Hypothalamus (tissue), 51 donors: ENCODE results near the gene DNAJA2.
"Not testable (repeated sequence)": the region's sequence is repeated elsewhere in the genome, so short reads cannot be mapped to it uniquely, and the experiment has no call there.

Experiments
- DNase-seq, 51 donors: peaks; one replicate each; lab custom pipeline; 2025; lab: John Stamatoyannopoulos, UW

The DNAJA2 gene

GRCh38 chr16:46975908-46976470, 2.5 kb upstream of the DNAJA2 start:
- DNase-seq: no peak

DNA sequence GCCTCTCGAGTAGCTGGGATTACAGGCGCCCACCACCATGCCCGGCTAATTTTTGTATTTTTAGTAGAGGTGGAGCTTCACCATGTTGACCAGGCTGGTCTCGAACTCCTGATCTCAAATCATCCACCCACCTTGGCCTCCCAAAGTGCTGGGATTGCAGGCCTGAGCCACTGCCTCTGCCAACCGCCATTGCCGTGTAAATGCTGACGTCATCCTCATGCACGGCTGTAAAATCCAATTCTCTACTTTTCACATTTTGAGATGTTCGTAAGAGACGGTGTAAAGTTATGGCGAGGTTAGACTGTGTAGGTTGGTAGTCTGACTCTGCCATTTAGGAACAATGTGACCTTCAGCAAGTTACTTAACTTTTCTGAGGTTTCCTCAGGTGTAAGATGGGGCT, 1.7 kb upstream of the DNAJA2 start:
- DNase-seq: no peak

DNA sequence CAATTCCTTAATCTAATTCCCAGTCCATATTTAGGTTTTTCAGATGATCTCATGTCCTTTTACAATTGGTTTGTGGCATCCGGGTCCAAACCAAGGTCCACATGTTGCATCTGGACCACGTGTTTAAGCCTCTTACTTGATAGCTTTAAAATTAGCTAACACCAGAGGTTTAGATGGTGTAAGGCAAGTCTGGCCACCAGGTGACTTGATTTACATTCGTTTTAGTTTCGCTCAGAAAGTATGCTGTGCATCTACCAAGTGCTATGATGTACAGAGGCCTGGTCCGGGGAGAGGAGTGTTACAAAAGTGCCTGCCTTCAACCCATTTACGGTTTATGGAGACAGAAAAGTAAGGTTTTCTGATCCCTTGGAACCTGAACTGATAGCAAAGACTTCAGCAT, 878 bp upstream of the DNAJA2 start:
- DNase-seq: no peak

DNA sequence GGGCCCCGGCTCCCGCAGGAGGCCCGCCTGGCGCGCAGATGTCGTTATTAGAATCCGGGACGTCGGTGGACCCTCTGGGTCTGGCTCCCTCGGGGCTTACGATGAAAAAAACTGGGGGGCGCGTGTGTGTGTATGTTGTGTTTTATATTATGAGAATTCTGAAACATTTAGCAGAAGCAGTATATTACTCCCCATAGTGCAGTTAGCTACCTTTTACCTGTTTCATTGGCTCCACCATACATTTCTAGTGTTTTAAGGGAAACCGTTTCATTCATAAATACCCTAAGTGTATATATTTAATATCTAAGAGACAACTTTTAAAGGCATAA, 486 bp upstream of the DNAJA2 start:
- DNase-seq: no peak

DNA sequence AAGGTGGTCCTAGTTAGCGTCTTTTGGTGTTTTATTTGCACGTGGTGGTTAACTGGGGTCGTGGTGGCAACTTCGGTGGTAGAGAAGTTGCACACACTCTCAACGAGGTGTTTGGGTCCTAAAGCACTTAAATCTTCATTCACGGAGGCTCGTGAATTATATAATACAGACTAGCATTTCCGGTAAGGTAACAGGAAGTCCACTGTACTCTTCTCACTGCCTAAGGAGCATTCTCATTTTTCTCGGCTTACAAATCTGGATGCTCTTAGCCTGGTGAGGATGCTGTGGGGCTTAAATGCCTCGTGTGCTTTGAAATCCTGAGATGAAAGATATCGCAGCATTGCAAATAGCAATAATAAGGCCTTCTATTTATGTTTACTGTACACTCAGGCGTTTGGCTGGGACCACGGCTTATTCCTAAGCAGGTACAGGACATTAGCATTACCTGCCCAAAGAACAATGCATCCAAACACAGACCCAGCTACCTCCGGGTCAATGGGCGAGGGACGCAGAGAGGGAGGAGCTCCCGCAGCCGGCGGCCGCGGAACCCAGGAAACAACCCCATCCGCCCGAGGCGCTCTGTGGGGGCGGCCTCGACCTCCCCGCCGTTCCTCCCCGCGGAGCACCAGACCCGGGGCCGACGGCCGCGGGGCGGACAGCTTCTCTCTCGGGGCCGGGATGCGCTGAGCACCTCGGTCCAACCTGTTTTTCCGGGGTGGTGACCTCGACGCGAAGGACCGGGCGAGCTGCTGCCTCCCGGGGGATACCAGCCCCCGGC, 856 bp downstream of the DNAJA2 start:
- DNase-seq: peak in 26 of 51 donors; percentile 7 to 64 (median 28)

DNA sequence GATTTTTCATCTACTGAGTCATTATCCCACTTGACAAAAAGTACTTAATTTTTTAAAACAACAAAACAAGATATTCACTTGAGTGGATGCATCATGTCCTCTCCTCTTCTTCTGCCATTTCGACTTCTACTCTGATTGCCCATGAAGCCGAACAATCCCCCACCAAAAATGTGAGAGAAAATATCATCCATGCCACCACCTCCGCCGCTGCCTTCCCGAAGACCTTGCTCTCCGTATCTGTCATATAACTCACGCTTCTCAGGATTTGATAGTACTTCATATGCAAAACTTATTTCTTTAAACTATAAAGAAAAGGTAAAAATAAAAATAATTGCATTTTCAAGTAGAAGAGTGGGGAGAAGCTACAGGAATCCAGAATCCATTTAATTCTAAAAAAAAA, 2.2 kb downstream of the DNAJA2 start:
- DNase-seq: no peak

DNA sequence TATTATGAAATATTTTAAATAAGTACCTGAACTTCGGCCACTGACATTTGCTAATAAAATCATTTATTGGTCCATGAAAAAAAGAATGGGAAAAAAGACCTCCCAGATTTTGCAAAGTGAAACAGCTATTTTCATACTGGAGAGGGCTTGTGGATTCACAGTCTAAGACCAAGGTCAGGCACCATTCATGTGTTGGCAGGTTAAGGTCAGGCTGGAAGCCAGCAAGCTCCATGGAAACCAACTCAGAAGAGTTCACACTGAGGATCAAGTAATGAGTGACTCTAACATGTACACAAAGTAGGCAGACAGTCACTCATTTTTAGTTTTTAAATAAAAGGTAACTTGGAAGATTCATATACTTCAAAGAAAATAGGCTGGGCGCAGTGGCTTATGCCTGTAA, 3.4 kb downstream of the DNAJA2 start:
- peak in 11 of 51 donors; percentile 1 to 35 (median 14) for DNase-seq

GRCh38 chr16:46968063-46968435, 5.4 kb downstream of the DNAJA2 start:
- no peak for DNase-seq

- DNase-seq: no peak
Observed at GRCh38 chr16:46962629-46963028, 10.8 kb downstream of the DNAJA2 start.

- no peak for DNase-seq
Observed at GRCh38 chr16:46961373-46962353, 11.8 kb downstream of the DNAJA2 start.

DNA sequence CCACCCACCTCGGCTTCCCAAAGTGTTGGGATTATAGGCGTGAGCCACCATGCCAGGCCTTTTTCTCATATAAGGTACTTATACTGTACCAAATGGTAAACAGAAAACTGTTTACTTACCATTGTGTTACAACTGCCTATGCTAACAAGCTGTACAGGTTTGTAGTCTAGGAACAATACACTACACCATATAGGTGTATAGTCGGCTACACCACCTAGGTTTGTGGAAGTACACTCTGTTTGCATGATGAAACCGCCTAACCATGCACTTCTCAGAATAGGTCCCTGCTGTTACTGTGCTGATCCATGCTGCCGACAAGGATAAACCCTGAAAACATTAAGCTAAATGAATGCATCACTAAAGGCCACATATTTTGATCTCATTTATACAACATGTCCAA, 18.9 kb downstream of the DNAJA2 start:
- DNase-seq: no peak

DNA sequence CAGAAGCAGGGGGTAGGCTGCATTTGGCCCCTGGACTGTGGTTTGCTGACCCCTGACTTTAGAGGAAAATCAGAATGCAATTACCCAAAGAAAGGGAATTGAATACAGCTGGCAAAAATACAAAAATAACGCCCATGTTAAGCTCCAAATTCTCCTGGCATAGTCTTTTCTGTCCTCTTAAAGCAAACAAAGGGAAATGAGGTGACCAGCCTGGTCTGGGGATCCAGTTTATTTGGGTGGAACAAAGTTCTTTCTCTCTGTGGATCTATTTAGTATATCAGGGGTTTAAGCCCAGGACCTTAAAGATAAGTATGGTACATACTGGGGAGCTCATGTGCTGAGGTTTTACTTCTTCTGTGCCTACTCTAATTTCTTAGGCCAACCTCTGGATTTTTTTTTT, 23.5 kb downstream of the DNAJA2 start:
- DNase-seq: no peak

GRCh38 chr16:46949241-46949892, 24.1 kb downstream of the DNAJA2 start:
- no peak for DNase-seq

DNA sequence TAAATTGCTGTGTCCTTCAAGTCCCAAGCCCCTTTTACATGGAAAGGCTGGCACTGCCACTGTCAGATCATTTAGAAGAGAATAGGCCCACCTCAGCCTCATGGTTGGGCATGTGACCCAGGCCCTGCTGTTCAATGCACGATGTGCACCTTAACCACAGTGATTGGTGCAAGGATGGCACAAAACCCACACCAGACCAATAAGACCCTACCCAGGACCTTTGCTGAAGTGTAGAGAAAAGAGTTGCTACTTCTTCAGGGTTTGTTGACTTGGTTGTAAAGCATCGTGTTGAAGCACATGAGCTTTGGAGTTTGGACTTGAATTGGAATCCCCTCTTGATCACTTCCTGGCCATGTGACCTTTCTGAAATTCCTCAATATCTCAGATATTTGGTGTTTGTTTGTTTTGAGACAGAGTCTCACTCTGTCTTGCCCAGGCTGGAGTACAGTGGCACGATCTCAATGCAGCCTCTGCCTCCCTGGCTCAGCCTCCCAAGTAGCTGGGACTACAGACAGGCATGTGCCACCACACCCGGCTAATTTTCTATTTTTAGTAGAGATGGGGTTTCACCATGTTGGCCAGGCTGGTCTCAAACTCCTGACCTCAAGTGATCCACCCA, 24.8 kb downstream of the DNAJA2 start:
- no peak for DNase-seq

DNA sequence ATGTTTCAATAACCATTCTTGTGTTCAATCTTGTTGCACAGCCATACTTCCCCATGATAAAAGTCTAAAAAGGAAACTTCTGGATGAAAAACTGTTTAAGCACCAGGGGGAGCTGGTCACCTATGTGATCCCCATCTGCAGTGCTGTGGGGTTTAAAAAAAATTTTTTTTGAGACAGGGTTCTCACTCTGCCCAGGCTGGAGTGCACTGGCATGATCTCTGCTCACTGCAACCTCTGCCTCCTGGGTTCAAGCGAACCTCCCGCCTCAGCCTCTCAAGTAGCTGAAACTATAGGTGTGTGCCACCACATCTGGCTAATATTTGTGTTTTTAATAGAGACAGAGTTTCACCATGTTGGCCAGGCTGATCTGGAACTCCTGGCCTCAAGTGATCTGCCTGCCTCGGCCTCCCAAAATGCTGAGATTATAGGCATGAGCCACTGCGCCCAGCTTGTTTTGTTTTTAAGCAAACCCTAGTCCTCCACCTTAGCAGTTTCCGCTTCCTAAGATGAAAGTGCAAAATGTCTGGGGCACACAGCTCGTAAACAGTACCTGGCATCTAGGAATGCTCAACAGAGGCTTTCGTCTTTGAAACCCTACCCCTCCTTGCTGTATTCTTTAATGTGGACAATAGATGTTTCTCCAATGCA, 25.4 kb downstream of the DNAJA2 start:
- DNase-seq: peak in 1 of 51 donors; percentile 13

DNA sequence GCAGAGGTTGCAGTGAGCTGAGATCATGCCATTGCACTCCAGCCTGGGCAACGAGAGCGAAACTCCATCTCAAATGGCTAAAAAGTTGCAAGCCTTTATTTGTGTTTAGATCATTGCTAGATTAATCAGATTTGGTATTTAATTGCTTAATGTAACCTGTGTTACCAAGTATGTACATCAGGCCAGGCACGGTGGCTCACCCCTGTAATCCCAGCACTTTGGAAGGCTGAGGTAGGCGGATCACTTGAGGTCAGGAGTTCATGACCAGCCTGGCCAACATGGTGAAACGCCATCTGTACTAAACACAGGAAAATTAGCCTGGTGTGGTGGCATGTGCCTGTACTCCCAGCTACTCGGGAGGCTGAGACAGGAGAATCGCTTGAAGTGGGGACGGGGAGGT, 28.8 kb downstream of the DNAJA2 start:
- not testable (repeated sequence) for DNase-seq

DNA sequence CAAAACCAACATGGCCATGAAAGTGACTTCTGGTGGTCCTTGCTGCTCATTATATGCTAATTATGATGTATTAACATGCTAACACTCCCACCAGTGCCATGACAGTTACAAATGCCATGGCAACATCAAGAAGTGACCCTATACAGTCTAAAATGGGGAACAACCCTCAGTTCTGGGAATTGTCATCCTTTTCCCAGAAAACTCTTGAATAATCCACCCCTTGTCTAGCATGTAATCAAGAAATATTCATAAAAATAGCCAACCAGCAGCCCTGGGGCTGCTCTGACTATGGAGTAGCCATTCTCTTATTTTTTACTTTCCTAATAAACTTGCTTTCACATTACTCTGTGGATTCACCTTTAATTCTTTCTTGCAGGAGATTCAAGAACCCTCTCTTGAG, 35.9 kb downstream of the DNAJA2 start:
- DNase-seq: no peak

DNA sequence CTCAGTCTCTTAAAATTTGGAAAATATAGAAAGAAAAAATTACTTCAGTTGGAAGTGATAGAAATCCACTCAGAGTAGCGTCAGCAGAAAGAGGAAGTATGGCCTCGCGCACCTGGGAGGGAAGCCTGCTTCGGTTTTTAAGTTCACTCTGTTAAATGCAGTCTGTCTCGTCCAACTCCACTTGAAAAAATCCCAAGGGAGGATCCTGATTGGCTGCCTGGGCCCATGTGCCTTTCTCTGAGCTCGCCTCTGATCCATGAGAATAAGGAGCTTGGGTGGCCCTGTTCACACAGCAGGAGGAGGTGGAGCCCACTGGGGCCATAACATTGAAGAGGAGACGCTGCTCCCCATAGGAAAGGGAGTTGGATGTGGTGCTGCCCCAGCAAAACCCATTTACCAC, 40.7 kb downstream of the DNAJA2 start:
- DNase-seq: no peak

DNA sequence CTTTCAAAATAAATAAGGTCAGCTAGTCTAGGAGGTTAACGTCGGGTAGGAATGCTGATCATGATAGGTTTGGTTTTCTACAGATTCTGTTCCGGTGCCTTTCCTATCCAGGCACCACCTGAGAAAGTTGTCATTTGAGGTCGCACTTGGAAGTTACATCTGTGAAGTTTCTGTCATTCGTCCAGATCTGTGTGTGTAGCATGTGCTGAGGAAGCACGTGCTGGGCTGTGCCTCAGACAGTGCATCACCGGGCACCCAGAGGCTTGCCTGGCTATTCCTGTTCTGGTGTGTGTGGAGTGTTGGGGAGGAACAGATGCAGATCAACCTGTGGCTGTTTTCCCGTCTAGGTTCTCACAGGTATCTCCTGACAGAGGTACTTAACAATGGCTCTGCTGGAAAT, 42.6 kb downstream of the DNAJA2 start:
- DNase-seq: no peak
